ENCODE measurements around the gene CEMIP. TPM values are rescaled to one million over a fixed set of nuclear protein-coding genes. Genes with fewer than 3 reads are reported as not detected.

Gene CEMIP
- total RNA-seq, 2 donors from 2014 or later: 0.05 to 0.09 TPM

DNA sequence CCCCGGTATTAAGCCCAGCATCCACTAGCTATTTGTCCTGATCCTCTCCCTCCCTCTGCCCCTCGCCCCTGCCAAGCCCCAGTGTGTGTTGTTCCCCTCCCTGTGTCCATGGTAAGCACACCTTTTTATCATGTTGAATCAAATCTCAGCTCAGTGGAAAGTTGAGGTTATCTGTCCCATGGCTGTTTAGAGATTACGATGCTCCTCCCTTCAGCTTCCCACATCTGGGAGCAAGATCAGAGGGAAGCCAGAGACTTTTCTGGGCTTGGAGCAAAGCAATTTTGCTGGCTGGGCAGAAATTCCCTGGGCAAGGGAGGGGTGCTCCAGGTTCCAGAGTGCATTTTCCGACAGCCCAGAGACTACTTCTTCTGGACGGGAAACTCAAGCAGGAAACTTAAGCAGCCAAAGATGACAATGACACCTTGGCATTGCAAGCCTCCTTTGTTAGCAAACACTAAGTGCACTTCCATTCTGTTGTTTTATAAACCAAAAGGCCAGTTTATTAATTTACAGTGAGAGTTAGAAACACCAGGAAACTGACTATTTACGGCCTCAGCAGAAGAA, 105.9 kb downstream of the CEMIP start:
- no peak overlapping the region for H3K27ac Mint-ChIP-seq
- no peaks in the 10 kb centered on the region for H3K27me3 Mint-ChIP-seq (ENCODE audit: low read depth)
- H3K9me3 Mint-ChIP-seq: no peaks in the 10 kb centered on the region
- H3K36me3 Mint-ChIP-seq (ENCODE audit: insufficient read depth in 2 of 2): no peaks in the 10 kb centered on the region
- no peak for DNase-seq
- ATAC-seq (replicated peaks in 1 of 2): no peak
- H3K4me3 Mint-ChIP-seq: no peak overlapping the region
- no peaks in the 10 kb centered on the region for H3K4me1 Mint-ChIP-seq (ENCODE audit: low read depth)

DNA sequence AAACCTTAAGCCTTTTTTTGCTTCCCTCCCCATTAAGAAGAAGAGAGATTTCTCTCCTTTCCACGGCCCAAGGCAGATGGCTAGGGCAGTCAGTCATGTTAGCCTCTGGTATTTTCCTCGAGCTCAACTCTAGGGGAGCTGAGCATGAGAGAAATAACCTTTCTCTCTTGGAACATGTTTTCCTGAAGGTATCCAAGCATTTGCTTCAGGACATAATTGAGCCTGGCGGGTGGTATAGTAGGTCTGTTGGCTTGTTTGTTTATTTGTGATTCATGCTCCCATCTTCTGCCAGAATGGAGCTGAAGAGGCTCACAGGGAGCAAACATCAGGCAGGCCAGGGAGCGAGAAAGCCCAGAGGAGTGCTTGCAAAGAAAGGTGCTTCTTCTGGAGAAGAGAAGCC, 108.0 kb downstream of the CEMIP start:
- Mint-ChIP-seq H3K4me1 (ENCODE audit: low read depth) (no peaks in the 10 kb centered on the region), H3K9me3 (no peaks in the 10 kb centered on the region), H3K27ac (no peak overlapping the region), H3K27me3 (ENCODE audit: low read depth) (no peaks in the 10 kb centered on the region), H3K36me3 (ENCODE audit: insufficient read depth in 2 of 2) (no peaks in the 10 kb centered on the region), H3K4me3 (no peak overlapping the region)
- ATAC-seq (replicated peaks in 1 of 2): no peak
- no peak for DNase-seq

DNA sequence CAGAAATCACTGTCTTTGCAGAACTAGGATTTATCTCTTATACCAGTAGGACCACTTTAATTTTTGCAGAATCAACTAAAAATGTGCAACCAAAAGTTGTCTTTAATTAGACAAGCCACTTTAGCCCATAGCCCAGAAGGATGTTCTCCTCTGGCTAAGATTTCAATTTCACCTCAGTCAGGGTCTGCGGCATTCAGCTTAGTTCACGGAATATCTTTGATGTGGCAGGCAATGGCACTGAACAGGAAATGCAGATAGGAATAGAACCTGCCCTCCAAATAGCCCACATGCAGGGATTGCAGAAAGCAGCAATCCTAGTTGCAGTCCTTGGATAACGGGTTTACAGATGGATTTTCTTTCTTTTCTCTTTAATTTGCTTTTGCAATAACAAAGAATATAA, 109.7 kb downstream of the CEMIP start:
- Mint-ChIP-seq H3K27me3 (ENCODE audit: low read depth) (no peaks in the 10 kb centered on the region), H3K9me3 (no peaks in the 10 kb centered on the region), H3K4me1 (ENCODE audit: low read depth) (no peaks in the 10 kb centered on the region), H3K4me3 (no peak overlapping the region), H3K27ac (no peak overlapping the region), H3K36me3 (ENCODE audit: insufficient read depth in 2 of 2) (no peaks in the 10 kb centered on the region)
- ATAC-seq (replicated peaks in 1 of 2) (no peak), DNase-seq (no peak)

DNA sequence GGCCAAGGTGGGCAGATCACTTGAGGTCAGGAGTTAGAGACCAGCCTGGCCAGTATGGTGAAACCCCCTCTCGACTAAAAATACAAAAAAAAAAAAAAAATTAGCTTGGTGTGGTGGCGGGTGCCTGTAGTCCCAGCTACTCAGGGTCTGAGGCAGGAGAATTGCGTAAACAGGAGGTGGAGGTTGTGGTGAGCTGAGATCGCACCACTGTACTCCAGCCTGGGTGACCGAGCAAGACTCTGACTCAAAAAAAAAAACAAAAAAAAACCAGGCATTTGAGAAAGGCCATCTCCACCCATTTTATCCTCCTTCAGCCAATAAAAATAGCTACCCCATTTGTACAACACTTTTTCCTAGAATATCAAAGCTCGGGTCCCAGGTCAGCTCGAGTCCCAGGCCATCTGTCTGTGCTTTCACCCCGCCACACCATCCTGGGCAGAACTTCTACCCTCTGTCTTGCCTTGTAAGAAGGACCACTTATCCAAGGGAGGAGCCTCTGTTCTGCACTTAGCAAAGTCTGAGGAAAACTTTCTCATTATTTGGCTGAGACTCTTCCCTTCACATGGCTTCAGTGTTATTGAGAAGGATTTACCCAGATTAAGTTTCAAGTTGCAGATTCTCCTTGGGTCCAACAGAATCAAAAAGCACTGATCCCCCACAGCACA, 111.3 kb downstream of the CEMIP start:
- DNase-seq (no peak), ATAC-seq (replicated peaks in 1 of 2) (no peak)
- Mint-ChIP-seq H3K9me3 (no peaks in the 10 kb centered on the region), H3K27ac (no peak overlapping the region), H3K4me3 (no peak overlapping the region), H3K36me3 (ENCODE audit: insufficient read depth in 2 of 2) (no peaks in the 10 kb centered on the region), H3K4me1 (ENCODE audit: low read depth) (no peaks in the 10 kb centered on the region), H3K27me3 (ENCODE audit: low read depth) (no peaks in the 10 kb centered on the region)

DNA sequence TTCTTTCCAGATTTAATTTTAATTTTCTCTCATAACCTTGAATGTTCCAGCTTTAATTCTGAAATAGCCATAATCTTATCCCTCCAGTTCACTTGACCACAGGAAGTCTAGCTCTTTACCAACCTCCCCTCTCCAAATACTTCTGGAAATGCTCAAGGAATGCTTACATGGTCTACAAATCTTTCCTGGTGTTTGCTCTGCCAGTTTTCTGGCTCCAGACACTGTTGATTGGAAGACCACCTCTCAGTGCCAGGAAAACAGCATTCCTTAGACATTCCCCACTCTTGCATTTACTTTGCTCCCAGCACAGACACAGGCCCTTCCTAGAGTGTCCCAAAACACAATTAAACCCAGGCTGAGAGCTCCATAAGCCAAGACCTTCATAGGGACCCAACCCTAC, 111.8 kb downstream of the CEMIP start:
- Mint-ChIP-seq H3K9me3 (no peaks in the 10 kb centered on the region), H3K4me1 (ENCODE audit: low read depth) (no peaks in the 10 kb centered on the region), H3K36me3 (ENCODE audit: insufficient read depth in 2 of 2) (no peaks in the 10 kb centered on the region), H3K27me3 (ENCODE audit: low read depth) (no peaks in the 10 kb centered on the region), H3K4me3 (no peak overlapping the region), H3K27ac (no peak overlapping the region)
- DNase-seq (no peak), ATAC-seq (replicated peaks in 1 of 2) (no peak)

DNA sequence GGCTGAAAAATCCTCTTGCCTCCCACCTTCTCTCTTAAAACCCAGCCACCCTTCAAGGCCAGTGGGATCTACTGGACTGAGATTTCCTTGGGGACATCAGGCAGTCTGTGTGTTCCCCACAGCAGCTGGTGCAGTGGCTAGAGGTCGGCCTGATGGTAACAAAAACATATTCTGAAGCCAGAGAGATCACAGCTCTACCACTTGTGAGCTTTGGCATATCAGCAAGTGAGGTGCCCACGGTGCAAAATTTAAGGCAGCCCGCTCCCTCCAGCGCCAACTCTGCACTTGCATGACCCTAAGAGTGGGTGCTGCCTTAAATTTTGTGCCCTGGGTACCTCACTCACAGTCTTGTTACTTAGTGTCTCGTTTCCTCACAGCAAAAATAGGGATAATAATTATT, 113.2 kb downstream of the CEMIP start:
- no peaks in the 10 kb centered on the region for H3K4me1 Mint-ChIP-seq (ENCODE audit: low read depth)

DNA sequence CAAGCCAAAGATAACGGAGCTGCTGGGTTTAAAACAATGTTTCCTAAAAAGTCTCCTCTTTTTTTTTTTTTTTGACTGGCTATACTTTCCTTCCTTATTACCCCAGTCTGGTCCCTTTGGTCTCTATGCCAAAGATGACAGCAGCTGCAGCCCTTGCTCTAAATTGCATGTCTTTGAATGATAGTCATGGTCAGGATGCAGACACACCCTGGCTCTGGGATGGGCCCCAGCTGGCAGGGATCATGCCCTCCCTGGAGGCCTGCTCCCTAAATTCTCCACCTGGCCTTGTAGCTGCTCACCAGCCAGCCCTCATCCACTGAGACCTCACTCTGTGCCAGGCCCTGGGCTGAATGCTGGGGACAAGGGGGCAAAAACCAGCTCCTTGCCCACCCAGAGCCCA, 114.6 kb downstream of the CEMIP start:
- DNase-seq: no peak
- H3K4me3 Mint-ChIP-seq: no peak overlapping the region
- H3K9me3 Mint-ChIP-seq: peaks cover 3% of the 10 kb centered on the region in 2 donors
- no peaks in the 10 kb centered on the region for H3K4me1 Mint-ChIP-seq (ENCODE audit: low read depth)
- no peak for ATAC-seq (replicated peaks in 1 of 2)
- H3K27me3 Mint-ChIP-seq (ENCODE audit: low read depth): no peaks in the 10 kb centered on the region
- H3K27ac Mint-ChIP-seq: no peak overlapping the region
- H3K36me3 Mint-ChIP-seq (ENCODE audit: insufficient read depth in 2 of 2): peaks cover 2 to 3% of the 10 kb centered on the region in 2 donors

More for the DNA sequence above, 113.2 kb downstream of the CEMIP start:
- Mint-ChIP-seq H3K36me3 (ENCODE audit: insufficient read depth in 2 of 2) (peaks cover 2 to 3% of the 10 kb centered on the region in 2 donors), H3K27ac (no peak overlapping the region), H3K4me3 (no peak overlapping the region), H3K27me3 (ENCODE audit: low read depth) (no peaks in the 10 kb centered on the region), H3K9me3 (peaks cover 3% of the 10 kb centered on the region in 2 donors)
- DNase-seq (no peak), ATAC-seq (replicated peaks in 1 of 2) (no peak)

DNA sequence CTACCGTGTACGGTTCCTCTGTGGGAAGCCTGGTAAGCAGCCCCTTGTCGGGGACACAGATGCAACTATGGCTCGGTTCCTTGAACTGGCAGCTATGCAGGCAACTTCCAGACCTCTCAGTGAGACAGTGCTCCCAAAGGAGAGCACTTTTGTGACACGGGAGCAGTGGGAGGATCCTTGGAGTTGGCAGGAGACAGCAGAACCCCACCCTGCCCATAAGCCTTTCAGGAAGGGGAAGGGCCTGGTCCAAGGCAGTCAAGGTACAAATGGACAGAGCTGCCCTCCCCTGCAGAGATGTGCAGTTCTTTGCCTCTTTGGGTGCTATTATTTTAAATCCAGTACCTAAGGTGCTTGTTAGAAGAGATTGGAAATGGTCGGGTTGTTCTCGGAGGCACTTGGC, 115.9 kb downstream of the CEMIP start:
- Mint-ChIP-seq H3K27ac (no peak overlapping the region), H3K36me3 (ENCODE audit: insufficient read depth in 2 of 2) (peaks cover 2 to 3% of the 10 kb centered on the region in 2 donors), H3K9me3 (peaks cover 3% of the 10 kb centered on the region in 2 donors), H3K4me3 (no peak overlapping the region), H3K27me3 (ENCODE audit: low read depth) (no peaks in the 10 kb centered on the region), H3K4me1 (ENCODE audit: low read depth) (no peaks in the 10 kb centered on the region)
- ATAC-seq (replicated peaks in 1 of 2) (no peak), DNase-seq (no peak)

DNA sequence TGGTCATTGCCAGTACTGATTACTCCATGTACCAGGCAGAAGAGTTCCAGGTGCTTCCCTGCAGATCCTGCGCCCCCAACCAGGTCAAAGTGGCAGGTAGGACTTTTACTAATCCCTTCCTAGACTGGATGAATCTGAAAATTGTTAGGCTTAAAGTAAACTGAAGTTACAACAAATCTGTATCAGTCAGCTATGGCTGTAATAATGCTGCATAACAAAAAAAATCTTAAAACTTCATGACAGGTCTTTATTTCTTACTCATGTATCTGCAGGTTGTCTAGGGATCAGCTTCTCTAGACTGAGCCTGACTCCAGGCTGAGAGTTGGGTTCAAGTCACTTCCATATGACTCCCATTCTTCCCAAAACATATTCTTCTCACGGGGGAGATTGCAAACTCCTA, 116.8 kb downstream of the CEMIP start:
- no peak for DNase-seq

DNA sequence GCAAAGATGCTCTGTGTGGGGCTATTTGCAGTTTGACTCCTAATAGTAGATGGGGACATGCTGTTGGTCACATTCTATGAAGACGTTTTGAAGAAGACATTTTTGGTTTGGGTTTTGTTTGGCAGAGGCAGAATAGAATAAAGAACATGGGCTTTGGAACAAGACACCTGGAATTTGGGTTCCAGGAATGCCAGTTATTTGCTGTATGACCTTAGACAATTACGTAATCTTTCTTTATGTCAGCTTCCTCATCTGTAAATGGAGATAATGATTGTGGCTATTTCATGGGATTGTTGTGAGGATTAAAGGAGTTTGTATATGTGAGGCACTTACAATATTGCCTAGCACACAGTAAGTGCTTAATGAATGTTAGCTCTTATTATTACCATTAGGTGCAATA, 118.9 kb downstream of the CEMIP start:
- DNase-seq (no peak), ATAC-seq (replicated peaks in 1 of 2) (no peak)
- Mint-ChIP-seq H3K27ac (no peak overlapping the region), H3K9me3 (peaks cover 3% of the 10 kb centered on the region in 2 donors), H3K36me3 (ENCODE audit: insufficient read depth in 2 of 2) (peaks cover 2 to 3% of the 10 kb centered on the region in 2 donors), H3K4me3 (no peak overlapping the region), H3K4me1 (ENCODE audit: low read depth) (no peaks in the 10 kb centered on the region), H3K27me3 (ENCODE audit: low read depth) (no peaks in the 10 kb centered on the region)

More for the DNA sequence above, 116.8 kb downstream of the CEMIP start:
- Mint-ChIP-seq H3K36me3 (ENCODE audit: insufficient read depth in 2 of 2) (peaks cover 2 to 3% of the 10 kb centered on the region in 2 donors), H3K27me3 (ENCODE audit: low read depth) (no peaks in the 10 kb centered on the region), H3K9me3 (peaks cover 3% of the 10 kb centered on the region in 2 donors), H3K4me1 (ENCODE audit: low read depth) (no peaks in the 10 kb centered on the region), H3K4me3 (no peak overlapping the region), H3K27ac (no peak overlapping the region)
- no peak for ATAC-seq (replicated peaks in 1 of 2)

DNA sequence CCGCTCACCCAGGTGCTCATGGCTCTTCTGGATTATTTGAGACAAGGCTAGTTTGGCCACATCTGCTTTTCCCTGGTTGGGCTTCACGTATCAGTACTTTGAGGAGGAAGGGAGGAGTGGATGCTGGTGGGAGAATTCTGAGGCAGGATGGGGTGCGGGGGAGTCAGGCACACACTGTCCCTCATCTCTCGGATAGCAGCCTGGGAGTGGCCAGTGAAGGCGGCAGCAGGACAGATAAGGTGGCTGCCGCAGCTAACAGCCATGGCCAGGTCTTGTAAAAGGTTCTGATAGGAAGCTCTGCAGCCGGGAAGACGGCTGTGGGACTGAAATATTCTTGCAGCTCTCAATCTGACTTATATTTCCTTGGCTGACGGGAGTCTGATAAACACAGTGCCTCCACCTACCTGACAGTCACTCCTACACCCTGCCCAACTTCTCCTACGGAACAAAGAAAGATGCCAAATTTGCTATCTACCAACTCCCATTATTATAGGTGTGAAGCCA, 123.2 kb downstream of the CEMIP start:
- no peak for DNase-seq
- Mint-ChIP-seq H3K4me3 (no peak overlapping the region), H3K4me1 (ENCODE audit: low read depth) (no peaks in the 10 kb centered on the region), H3K36me3 (ENCODE audit: insufficient read depth in 2 of 2) (no peaks in the 10 kb centered on the region), H3K27me3 (ENCODE audit: low read depth) (no peaks in the 10 kb centered on the region), H3K9me3 (no peaks in the 10 kb centered on the region), H3K27ac (no peak overlapping the region)
- ATAC-seq (replicated peaks in 1 of 2): no peak

DNA sequence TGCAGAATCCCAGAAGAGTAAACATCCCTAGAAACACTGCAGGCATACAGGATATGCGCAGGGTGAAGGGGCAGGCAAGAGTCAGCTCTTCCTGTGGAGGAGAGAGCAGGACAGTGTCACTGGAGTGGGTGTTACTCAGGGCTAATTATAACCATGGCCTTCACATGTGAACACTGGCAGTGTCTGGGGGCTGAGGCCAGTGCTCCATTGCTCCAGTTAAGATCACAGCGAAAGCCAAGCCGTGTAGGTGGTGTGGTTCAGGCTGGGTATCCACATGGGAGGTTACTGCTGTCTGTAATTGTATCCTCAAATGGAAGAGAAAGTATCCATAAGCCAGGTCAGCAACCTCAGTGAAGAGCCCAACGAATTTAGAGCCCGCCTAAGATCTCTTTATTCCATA, 125.8 kb downstream of the CEMIP start:
- Mint-ChIP-seq H3K27ac (no peak overlapping the region), H3K27me3 (ENCODE audit: low read depth) (no peaks in the 10 kb centered on the region), H3K9me3 (no peaks in the 10 kb centered on the region), H3K4me3 (no peak overlapping the region), H3K4me1 (ENCODE audit: low read depth) (no peaks in the 10 kb centered on the region), H3K36me3 (ENCODE audit: insufficient read depth in 2 of 2) (no peaks in the 10 kb centered on the region)
- DNase-seq (no peak), ATAC-seq (replicated peaks in 1 of 2) (no peak)

DNA sequence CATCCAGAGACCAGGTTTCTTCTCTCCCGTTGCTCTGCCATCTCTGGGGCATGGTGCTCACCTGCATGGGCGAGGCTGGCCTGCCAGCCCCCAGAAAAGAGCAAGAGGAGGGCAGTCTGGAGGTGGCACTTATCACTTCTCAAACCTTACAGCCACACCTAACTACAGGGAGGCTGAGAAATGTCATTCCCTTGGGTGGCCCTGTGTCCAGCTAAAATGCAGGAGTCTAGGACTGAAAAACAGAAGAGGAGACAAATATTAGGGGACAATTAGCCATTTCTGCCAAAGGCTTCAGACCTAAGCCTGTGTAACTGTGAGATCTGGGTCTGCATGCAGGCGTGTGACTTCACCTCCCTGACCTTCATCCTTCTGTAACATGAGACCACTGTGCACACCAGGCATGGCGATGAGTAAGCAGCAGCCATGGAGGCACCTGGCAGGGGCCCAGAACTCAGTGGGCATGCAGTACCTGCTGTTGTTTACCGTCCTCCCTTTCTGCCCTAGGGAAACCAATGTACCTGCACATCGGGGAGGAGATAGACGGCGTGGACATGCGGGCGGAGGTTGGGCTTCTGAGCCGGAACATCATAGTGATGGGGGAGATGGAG, 127.1 kb downstream of the CEMIP start:
- Mint-ChIP-seq H3K4me3 (no peak overlapping the region), H3K4me1 (ENCODE audit: low read depth) (no peaks in the 10 kb centered on the region)
- no peak for ATAC-seq (replicated peaks in 1 of 2)

More for the DNA sequence above, 127.1 kb downstream of the CEMIP start:
- Mint-ChIP-seq H3K27ac (no peak overlapping the region), H3K9me3 (no peaks in the 10 kb centered on the region), H3K36me3 (ENCODE audit: insufficient read depth in 2 of 2) (no peaks in the 10 kb centered on the region), H3K27me3 (ENCODE audit: low read depth) (no peaks in the 10 kb centered on the region)
- no peak for DNase-seq
